GM10266 (cell line): ENCODE measurements around the gene CCDC63.
A peak's percentile ranks its signal among the peaks of the same experiment; 100 is the strongest.

ENCODE experiments used
- DNase-seq: peaks from one replicate; pipeline ENCODE4 v3.0.0; 2012; ENCODE audit errors: extremely low spot score
- CTCF ChIP-seq: IDR thresholded peaks from 2 replicates; pipeline ENCODE4 v1.5.1; 2012; ENCODE audit warnings: mild to moderate bottlenecking, low read depth; ENCODE audit not compliant: control insufficient read depth, insufficient read depth; ENCODE audit errors: missing control alignments

The CCDC63 gene

GRCh38 chr12:110930348-110931314, 83.8 kb downstream of the CCDC63 start:
- DNase-seq, result no peak
- TF ChIP-seq CTCF, result no peak

GRCh38 chr12:110931315-110931728, 84.5 kb downstream of the CCDC63 start:
- no peak for DNase-seq
- no peak for TF ChIP-seq CTCF

- TF ChIP-seq CTCF, result peak; percentile 7
- no peak for DNase-seq
These were observed 85.3 kb downstream of the CCDC63 start for GRCh38 chr12:110932046-110932445.

GRCh38 chr12:110933326-110933974, 86.7 kb downstream of the CCDC63 start:
- DNase-seq, result no peak
- TF ChIP-seq CTCF, result no peak

- DNase-seq, result no peak
- no peak for TF ChIP-seq CTCF
These were observed 87.5 kb downstream of the CCDC63 start for GRCh38 chr12:110934093-110934852.

GRCh38 chr12:110935588-110935987, 88.8 kb downstream of the CCDC63 start:
- TF ChIP-seq CTCF, result no peak
- no peak for DNase-seq
